HCT116 (cell line): Measurements from ENCODE around the gene RBM20. TPM values are rescaled to one million over a fixed set of nuclear protein-coding genes. Genes with fewer than 3 reads are reported as not detected.

Experiments
- ATAC-seq: fragments of 200-7000 bp; cut with Tn5 transposase; 2 replicates; pipeline ENCODE4 v1.9.1; 2020; ENCODE audit warnings: mild to moderate bottlenecking, moderate library complexity
- BruUV-seq: library from RNA; stranded (reverse); fragments of 400-500 nt; replicated peaks from 2 replicates; lab custom pipeline; 2021; lab: Mats Ljungman, UMichigan
- CTCF ChIA-PET: fragments of 300-600 bp; sonication (Branson Sonifier 250); formaldehyde crosslinking; loops from one replicate; lab custom pipeline; 2021; ENCODE audit warnings: antibody characterized with exemption; lab: Charles Lee
- POLR2A ChIA-PET: fragments of 300-600, 350-600 bp; sonication (Branson Sonifier 250); formaldehyde crosslinking; loops from one replicate; lab custom pipeline; 2021; ENCODE audit warnings: antibody characterized with exemption; lab: Charles Lee
- RAD21 ChIA-PET, 2 experiments: fragments of 300-600 bp; sonication (Branson Sonifier 250); formaldehyde crosslinking; loops; one replicate each; lab custom pipeline; 2023; ENCODE audit warnings: low total read pairs in 2 of 2; ENCODE audit not compliant: uncharacterized antibody in 2 of 2, unreplicated experiment in 2 of 2, low non-redundant PET in 1 of 2; lab: Charles Lee
- DNase-seq: peaks from one replicate; pipeline ENCODE4 v3.0.0-alpha.2; 2010; ENCODE audit warnings: low read depth, low spot score
- H2AFZ ChIP-seq: fragments of 200-600 bp; shearing (Covaris generic), sonication (generic); 2 replicates; pipeline ENCODE4 v1.6.1; 2017; ENCODE audit warnings: low read depth, mixed run types, mixed read lengths, antibody characterized with exemption, low read length; ENCODE audit not compliant: poor library complexity, severe bottlenecking
- H3K27ac ChIP-seq: 2 replicates; pipeline ENCODE4 v1.5.1; 2012; ENCODE audit warnings: low read depth, low read length
- H3K27me3 ChIP-seq: fragments of 200-600 bp; sonication (generic); 2 replicates; pipeline ENCODE4 v1.6.1; 2016; ENCODE audit warnings: mixed run types, low read length, mixed read lengths; ENCODE audit not compliant: insufficient read depth
- H3K36me3 ChIP-seq, 2 experiments: fragments of 200-500 bp in 1 of 2; fragments of 200-600 bp in 1 of 2; sonication (Bioruptor generic) in 1 of 2; sonication (generic) in 1 of 2; 2 replicates each; pipeline versions ENCODE4 v1.5.1 to v1.6.1; 2014 to 2016; ENCODE audit warnings: low read length in 2 of 2, inconsistent platforms in 1 of 2, mixed read lengths in 1 of 2, mixed run types in 1 of 2; ENCODE audit not compliant: insufficient read depth in 2 of 2, control insufficient read depth in 1 of 2
- H3K4me1 ChIP-seq, 2 experiments: fragments of 200-600 bp in 1 of 2; sonication (generic) in 1 of 2; 2 replicates each; pipeline versions ENCODE4 v1.5.1 to v1.6.1; 2012 to 2017; ENCODE audit warnings: low read length in 2 of 2, inconsistent platforms in 1 of 2, mild to moderate bottlenecking in 1 of 2, mixed read lengths in 1 of 2, mixed run types in 1 of 2, moderate library complexity in 1 of 2; ENCODE audit not compliant: insufficient read depth in 2 of 2, control insufficient read depth in 1 of 2
- H3K4me2 ChIP-seq: fragments of 200-600 bp; sonication (generic); 2 replicates; pipeline ENCODE4 v1.6.1; 2017; ENCODE audit warnings: mixed run types, low read length, mixed read lengths
- H3K4me3 ChIP-seq, 2 experiments: fragments of 200-600 bp in 1 of 2; sonication (generic) in 1 of 2; replicated peaks in 1 of 2; 2 replicates each; pipeline ENCODE4 v1.5.1; 2011 to 2016; ENCODE audit warnings: low read length in 2 of 2, control low read depth in 1 of 2, low read depth in 1 of 2, mild to moderate bottlenecking in 1 of 2, mixed read lengths in 1 of 2, mixed run types in 1 of 2
- H3K79me2 ChIP-seq: fragments of 200-600 bp; sonication (generic); 2 replicates; pipeline ENCODE4 v1.6.1; 2017; ENCODE audit warnings: mild to moderate bottlenecking, mixed run types, low read length, moderate library complexity, mixed read lengths; ENCODE audit not compliant: insufficient read depth
- H3K9ac ChIP-seq: fragments of 200-600 bp; sonication (generic); 2 replicates; pipeline ENCODE4 v1.6.1; 2016; ENCODE audit warnings: low read length, mixed read lengths
- H3K9me2 ChIP-seq: fragments of 200-600 bp; sonication (generic), shearing (Covaris generic); 2 replicates; pipeline ENCODE4 v1.6.1; 2017; ENCODE audit warnings: mixed run types, mild to moderate bottlenecking, moderate library complexity; ENCODE audit not compliant: insufficient read depth
- H3K9me3 ChIP-seq, 2 experiments: fragments of 200-500 bp in 1 of 2; fragments of 200-600 bp in 1 of 2; sonication (Bioruptor generic) in 1 of 2; sonication (generic) in 1 of 2; 2 replicates each; pipeline ENCODE4 v1.6.1; 2014 to 2017; ENCODE audit warnings: low read length in 2 of 2, mixed read lengths in 2 of 2, inconsistent platforms in 1 of 2, low read depth in 1 of 2, mild to moderate bottlenecking in 1 of 2, mixed run types in 1 of 2, moderate library complexity in 1 of 2; ENCODE audit not compliant: control insufficient read depth in 1 of 2, insufficient read depth in 1 of 2
- H4K20me1 ChIP-seq: fragments of 200-600 bp; sonication (generic), shearing (Covaris generic); 2 replicates; pipeline ENCODE4 v1.6.1; 2017; ENCODE audit warnings: mixed run types, mild to moderate bottlenecking, moderate library complexity; ENCODE audit not compliant: insufficient read depth
- ATF3 ChIP-seq: IDR thresholded peaks from 2 replicates; pipeline ENCODE4 v1.6.1; 2012
- CBX3 ChIP-seq: IDR thresholded peaks from 2 replicates; pipeline ENCODE4 v1.6.1; 2012; ENCODE audit warnings: low read depth
- CTCF ChIP-seq, 3 experiments: fragments of 200-600 bp in 1 of 3; sonication (generic) in 1 of 3; IDR thresholded peaks in 2 of 3; conservative IDR thresholded peaks in 1 of 3; 2 replicates each; pipeline ENCODE4 v1.5.1; 2012 to 2017; ENCODE audit warnings: low read depth in 2 of 3, low read length in 2 of 3, antibody characterized with exemption in 1 of 3, borderline replicate concordance in 1 of 3, control low read depth in 1 of 3, mild to moderate bottlenecking in 1 of 3, mixed read lengths in 1 of 3, mixed run types in 1 of 3, moderate library complexity in 1 of 3; ENCODE audit not compliant: insufficient read depth in 1 of 3
- EZH2 ChIP-seq: fragments of 200-600 bp; sonication (generic); IDR thresholded peaks from 2 replicates; pipeline ENCODE4 v1.6.1; 2017; ENCODE audit warnings: antibody characterized with exemption, mixed run types
- EZH2phosphoT487 ChIP-seq: fragments of 200-600 bp; IDR thresholded peaks from 2 replicates; pipeline ENCODE4 v1.6.1; 2018; ENCODE audit warnings: antibody characterized with exemption, borderline replicate concordance
- FOSL1 ChIP-seq: IDR thresholded peaks from 2 replicates; pipeline ENCODE4 v1.6.1; 2012; ENCODE audit warnings: low read depth
- RAD21 ChIP-seq: IDR thresholded peaks from 2 replicates; pipeline ENCODE4 v1.6.1; 2012; ENCODE audit warnings: low read depth, mild to moderate bottlenecking
- SIN3A ChIP-seq: IDR thresholded peaks from 2 replicates; pipeline ENCODE4 v1.6.1; 2012; ENCODE audit warnings: low read depth
- SRF ChIP-seq: IDR thresholded peaks from 2 replicates; pipeline ENCODE4 v1.6.1; 2012; ENCODE audit warnings: low read depth
- YY1 ChIP-seq: IDR thresholded peaks from 2 replicates; pipeline ENCODE4 v1.6.1; 2011; ENCODE audit warnings: low read length, low read depth, moderate library complexity, mild to moderate bottlenecking; ENCODE audit not compliant: insufficient replicate concordance; ENCODE audit errors: extremely low read depth
- ZBTB33 ChIP-seq: IDR thresholded peaks from 2 replicates; pipeline ENCODE4 v1.6.1; 2011; ENCODE audit warnings: mild to moderate bottlenecking, low read length, moderate library complexity; ENCODE audit not compliant: insufficient replicate concordance; ENCODE audit errors: extremely low read depth
- ZFX ChIP-seq: fragments of 450-650 bp; IDR thresholded peaks from 2 replicates; pipeline ENCODE4 v1.6.1; 2017
- intact Hi-C: fragments of 100-400 bp; cut with micrococcal nuclease; formaldehyde crosslinking; loops from 2 replicates; pipeline ENCODE4 v1.10.0; 2022
- total RNA-seq: library from RNA; stranded (reverse); gene quantifications from one replicate; pipeline ENCODE4 v1.2.1, GENCODE V29; 2021; ENCODE audit not compliant: unreplicated experiment

Gene RBM20
- total RNA-seq, 1 experiment from 2014 or later: 2.0 TPM

- Histone ChIP-seq H3K27ac (no peak overlapping the region), H3K4me3 (no peak overlapping the region), H3K9me3 (no peaks in the 10 kb centered on the region), H3K27me3 (no peaks in the 10 kb centered on the region), H3K9me2 (no peaks in the 10 kb centered on the region), H4K20me1 (no peaks in the 10 kb centered on the region), H3K4me1 (0 out of 4 replicates have a peak, but pooled peaks cover 0 to 1% of the 10 kb centered on the region in 2 experiments), H3K79me2 (no peaks in the 10 kb centered on the region), H2AFZ (no peak overlapping the region), H3K36me3 (no peaks in the 10 kb centered on the region), H3K4me2 (no peak overlapping the region), H3K9ac (no peak overlapping the region)
- TF ChIP-seq ATF3 (no peak), ZFX (no peak), SIN3A (no peak), CBX3 (no peak), YY1 (no peak), EZH2 (no peak), RAD21 (no peak), FOSL1 (no peak), CTCF (IDR thresholded peaks at IDR 0.05 in 2 of 3, conservative IDR thresholded peaks at IDR 0.05 in 1 of 3; ENCODE audit: borderline replicate concordance in 1 of 3, insufficient read depth in 1 of 3, low read depth in 2 of 3, low read length in 2 of 3) (no peak), SRF (no peak), ZBTB33 (no peak), EZH2phosphoT487 (no peak)
- ChIA-PET CTCF (no interaction called here), RAD21 (no interaction called here), POLR2A (interaction anchor here (1.2 kb wide), 1 partner anchor 13 kb away, joined by 6 read pairs; the partner anchor contains the start of gene PDCD4)
- BruUV-seq: no TSS peak
- DNase-seq: no peak
- intact Hi-C loops: no loop called here
- no peak for ATAC-seq
Measured at GRCh38 chr10:110858297-110858934, 214.3 kb downstream of the RBM20 start.
